ENCODE measurements around the gene SREBF2. TPM values are rescaled to one million over a fixed set of nuclear protein-coding genes. Genes with fewer than 3 reads are reported as not detected.

Gene SREBF2
- 100 to 1,000 TPM; 101 to 106 (median 105) TPM for total RNA-seq
- 43.3 TPM for total RNA-seq (2013)

GRCh38 chr22:41832553-41833368, at the start of gene SREBF2:
TSS of gene SREBF2 (plus strand) at chr22:41833105. CDS start at chr22:41833271, 166 bp downstream.
- Mint-ChIP-seq H3K27me3 (ENCODE audit: low read depth in 2 of 2) (no peaks in the 10 kb centered on the region), H3K9me3 (no peaks in the 10 kb centered on the region), H3K4me1 (peaks cover 32 to 41% of the 10 kb centered on the region in 2 donors), H3K4me3 (peak within 1 kb of the TSS; percentile 95), H3K27ac (peak within 1 kb of the TSS; percentile 99), H3K36me3 (no peaks in the 10 kb centered on the region)
- intact Hi-C loops (cut with micrococcal nuclease), result loop anchor here (2.0 kb wide), 2 partner anchors 52 to 114 kb away; partner anchors contain the start of gene CENPM
- Histone ChIP-seq H3K27me3 (ENCODE audit: control insufficient read depth, insufficient read depth, low read length) (no peaks in the 10 kb centered on the region), H3K36me3 (ENCODE audit: control insufficient read depth, insufficient read depth, low read length) (peaks cover 9% of the 10 kb centered on the region), H3K27ac (ENCODE audit: low read length) (peak within 1 kb of the TSS; percentile 100), H3K4me1 (ENCODE audit: control insufficient read depth, insufficient read depth, low read length) (peaks cover 13% of the 10 kb centered on the region), H3K4me3 (ENCODE audit: low read length) (peak within 1 kb of the TSS; percentile 99), H3K9me3 (ENCODE audit: control insufficient read depth, insufficient read depth, low read length) (no peaks in the 10 kb centered on the region)
- WGBS (ENCODE audit: insufficient coverage), result under 1% methylated on average over 75 of the region's 75 CpGs
- DNase-seq (peak; percentile 97 to 99), ATAC-seq (peak; percentile 91 to 97 (median 92))
- TF ChIP-seq, protein P1, sequence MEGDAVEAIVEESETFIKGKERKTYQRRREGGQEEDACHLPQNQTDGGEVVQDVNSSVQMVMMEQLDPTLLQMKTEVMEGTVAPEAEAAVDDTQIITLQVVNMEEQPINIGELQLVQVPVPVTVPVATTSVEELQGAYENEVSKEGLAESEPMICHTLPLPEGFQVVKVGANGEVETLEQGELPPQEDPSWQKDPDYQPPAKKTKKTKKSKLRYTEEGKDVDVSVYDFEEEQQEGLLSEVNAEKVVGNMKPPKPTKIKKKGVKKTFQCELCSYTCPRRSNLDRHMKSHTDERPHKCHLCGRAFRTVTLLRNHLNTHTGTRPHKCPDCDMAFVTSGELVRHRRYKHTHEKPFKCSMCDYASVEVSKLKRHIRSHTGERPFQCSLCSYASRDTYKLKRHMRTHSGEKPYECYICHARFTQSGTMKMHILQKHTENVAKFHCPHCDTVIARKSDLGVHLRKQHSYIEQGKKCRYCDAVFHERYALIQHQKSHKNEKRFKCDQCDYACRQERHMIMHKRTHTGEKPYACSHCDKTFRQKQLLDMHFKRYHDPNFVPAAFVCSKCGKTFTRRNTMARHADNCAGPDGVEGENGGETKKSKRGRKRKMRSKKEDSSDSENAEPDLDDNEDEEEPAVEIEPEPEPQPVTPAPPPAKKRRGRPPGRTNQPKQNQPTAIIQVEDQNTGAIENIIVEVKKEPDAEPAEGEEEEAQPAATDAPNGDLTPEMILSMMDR (IDR thresholded peaks at IDR 0.05), result no peak

- H3K36me3 Mint-ChIP-seq, result peaks cover 10% of the 10 kb centered on the region
- peaks cover 34% of the 10 kb centered on the region for H3K36me3 ChIP-seq (ENCODE audit: control insufficient read depth, insufficient read depth, low read length)
- ATAC-seq (no peak), DNase-seq (no peak)
- intact Hi-C loops (cut with micrococcal nuclease), result no loop called here
- no peaks in the 10 kb centered on the region for H3K9me3 ChIP-seq (ENCODE audit: control insufficient read depth, insufficient read depth, low read length)
- peaks cover 30 to 33% of the 10 kb centered on the region in 2 donors for H3K4me1 Mint-ChIP-seq
- H3K27me3 Mint-ChIP-seq (ENCODE audit: low read depth in 2 of 2), result no peaks in the 10 kb centered on the region
- H3K27ac Mint-ChIP-seq, result peak overlapping the region in 1 of 2 donors; percentile 18
- H3K4me3 Mint-ChIP-seq, result no peak overlapping the region
- WGBS (ENCODE audit: insufficient coverage), result 73% methylated on average over 2 of the region's 2 CpGs
- H3K4me1 ChIP-seq (ENCODE audit: control insufficient read depth, insufficient read depth, low read length), result peaks cover 13% of the 10 kb centered on the region
- H3K9me3 Mint-ChIP-seq, result no peaks in the 10 kb centered on the region
- H3K27ac ChIP-seq (ENCODE audit: low read length), result no peak overlapping the region
- H3K4me3 ChIP-seq (ENCODE audit: low read length), result no peak overlapping the region
- TF ChIP-seq, protein P1 (IDR thresholded peaks at IDR 0.05), result no peak
- no peaks in the 10 kb centered on the region for H3K27me3 ChIP-seq (ENCODE audit: control insufficient read depth, insufficient read depth, low read length)
Observed at GRCh38 chr22:41787331-41787730, 45.6 kb upstream of the SREBF2 start.

DNA sequence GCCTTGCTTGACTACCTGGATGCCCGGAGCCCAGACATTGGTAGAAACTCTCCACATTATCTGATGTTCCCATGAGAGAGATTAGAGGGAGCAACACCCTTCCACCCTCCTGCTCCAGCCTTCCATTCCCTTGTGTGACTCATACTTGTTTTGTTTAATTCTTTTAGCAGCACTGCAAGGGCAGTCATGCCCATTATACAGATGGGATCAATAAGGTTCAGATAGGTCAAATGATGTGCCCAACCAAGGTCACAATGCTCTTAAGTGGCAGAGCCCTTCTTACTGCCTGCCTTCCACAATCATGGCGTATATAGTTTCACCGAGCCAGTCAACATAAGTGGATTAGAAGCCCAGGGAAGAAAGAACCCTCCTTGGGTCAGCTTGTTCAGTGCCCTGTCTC, 39.0 kb upstream of the SREBF2 start:
- WGBS (ENCODE audit: insufficient coverage), result 94% methylated on average over 3 of the region's 3 CpGs
- Histone ChIP-seq H3K27me3 (ENCODE audit: control insufficient read depth, insufficient read depth, low read length) (no peaks in the 10 kb centered on the region), H3K4me1 (ENCODE audit: control insufficient read depth, insufficient read depth, low read length) (no peaks in the 10 kb centered on the region), H3K9me3 (ENCODE audit: control insufficient read depth, insufficient read depth, low read length) (no peaks in the 10 kb centered on the region), H3K27ac (ENCODE audit: low read length) (no peak overlapping the region), H3K4me3 (ENCODE audit: low read length) (no peak overlapping the region), H3K36me3 (ENCODE audit: control insufficient read depth, insufficient read depth, low read length) (peaks cover 46% of the 10 kb centered on the region)
- Mint-ChIP-seq H3K27me3 (ENCODE audit: low read depth in 2 of 2) (no peaks in the 10 kb centered on the region), H3K4me1 (peaks cover 6 to 12% of the 10 kb centered on the region in 2 donors), H3K27ac (no peak overlapping the region), H3K4me3 (no peak overlapping the region), H3K36me3 (peaks cover 13% of the 10 kb centered on the region), H3K9me3 (no peaks in the 10 kb centered on the region)
- intact Hi-C loops (cut with micrococcal nuclease), result no loop called here
- no peak for ATAC-seq
- TF ChIP-seq, protein P1 (IDR thresholded peaks at IDR 0.05), result no peak
- DNase-seq, result no peak

All from natural killer cell (primary cell).